NB4 (cell line): Measurements from ENCODE around the gene CCK.

Experiments
- DNase-seq: peaks from one replicate; pipeline ENCODE4 v3.0.0; 2010; ENCODE audit warnings: low read depth
- H3K4me3 ChIP-seq: one replicate; pipeline ENCODE4 v1.5.1; 2011; ENCODE audit warnings: mild to moderate bottlenecking, low read depth, low read length, moderate library complexity
- MYC ChIP-seq: IDR thresholded peaks from 2 replicates; pipeline ENCODE4 v1.6.1; 2011; ENCODE audit warnings: low read depth, low read length
- POLR2A ChIP-seq: IDR thresholded peaks from 2 replicates; pipeline ENCODE4 v1.6.1; 2011; ENCODE audit warnings: mild to moderate bottlenecking; ENCODE audit not compliant: insufficient read length; ENCODE audit errors: extremely low read depth
- TF ChIP-seq, protein P1 (sequence below): IDR thresholded peaks from 2 replicates; pipeline ENCODE4 v1.6.1; 2011; ENCODE audit warnings: low read depth, low read length
- TF ChIP-seq, protein P2 (sequence below): IDR thresholded peaks from one replicate; pipeline ENCODE4 v1.5.1; 2012; ENCODE audit warnings: low read depth, low read length

The CCK gene

GRCh38 chr3:42235532-42235931 is 30.5 kb downstream of the CCK start:
- TF ChIP-seq POLR2A (no peak), MYC (no peak)
- TF ChIP-seq, protein P1, sequence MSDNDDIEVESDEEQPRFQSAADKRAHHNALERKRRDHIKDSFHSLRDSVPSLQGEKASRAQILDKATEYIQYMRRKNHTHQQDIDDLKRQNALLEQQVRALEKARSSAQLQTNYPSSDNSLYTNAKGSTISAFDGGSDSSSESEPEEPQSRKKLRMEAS: no peak
- TF ChIP-seq, protein P2, sequence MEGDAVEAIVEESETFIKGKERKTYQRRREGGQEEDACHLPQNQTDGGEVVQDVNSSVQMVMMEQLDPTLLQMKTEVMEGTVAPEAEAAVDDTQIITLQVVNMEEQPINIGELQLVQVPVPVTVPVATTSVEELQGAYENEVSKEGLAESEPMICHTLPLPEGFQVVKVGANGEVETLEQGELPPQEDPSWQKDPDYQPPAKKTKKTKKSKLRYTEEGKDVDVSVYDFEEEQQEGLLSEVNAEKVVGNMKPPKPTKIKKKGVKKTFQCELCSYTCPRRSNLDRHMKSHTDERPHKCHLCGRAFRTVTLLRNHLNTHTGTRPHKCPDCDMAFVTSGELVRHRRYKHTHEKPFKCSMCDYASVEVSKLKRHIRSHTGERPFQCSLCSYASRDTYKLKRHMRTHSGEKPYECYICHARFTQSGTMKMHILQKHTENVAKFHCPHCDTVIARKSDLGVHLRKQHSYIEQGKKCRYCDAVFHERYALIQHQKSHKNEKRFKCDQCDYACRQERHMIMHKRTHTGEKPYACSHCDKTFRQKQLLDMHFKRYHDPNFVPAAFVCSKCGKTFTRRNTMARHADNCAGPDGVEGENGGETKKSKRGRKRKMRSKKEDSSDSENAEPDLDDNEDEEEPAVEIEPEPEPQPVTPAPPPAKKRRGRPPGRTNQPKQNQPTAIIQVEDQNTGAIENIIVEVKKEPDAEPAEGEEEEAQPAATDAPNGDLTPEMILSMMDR: no peak
- no peak for DNase-seq
- no peak overlapping the region for H3K4me3 ChIP-seq

DNA sequence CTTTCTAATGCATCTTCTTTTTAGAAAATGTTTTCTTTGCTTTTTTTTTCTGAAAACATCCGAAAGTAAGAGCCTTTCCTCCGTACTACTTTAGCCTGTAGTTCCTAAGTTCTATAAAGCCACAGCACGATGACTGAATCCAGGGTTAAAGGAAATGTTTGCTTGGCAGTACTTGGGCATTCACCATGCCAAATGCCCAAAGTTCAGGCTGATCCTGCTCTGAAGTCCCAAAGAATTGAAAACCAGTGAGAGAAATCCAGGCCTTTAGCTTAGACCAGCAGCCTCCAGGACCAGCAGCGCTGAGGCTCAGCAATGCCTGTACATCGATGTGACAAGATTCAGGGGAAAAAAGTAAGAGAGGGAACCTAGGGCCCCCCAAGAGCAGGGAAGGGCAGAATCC is 35.1 kb downstream of the CCK start:
- TF ChIP-seq, protein P2: no peak
- TF ChIP-seq POLR2A: no peak
- no peak for DNase-seq
- no peak overlapping the region for H3K4me3 ChIP-seq

DNA sequence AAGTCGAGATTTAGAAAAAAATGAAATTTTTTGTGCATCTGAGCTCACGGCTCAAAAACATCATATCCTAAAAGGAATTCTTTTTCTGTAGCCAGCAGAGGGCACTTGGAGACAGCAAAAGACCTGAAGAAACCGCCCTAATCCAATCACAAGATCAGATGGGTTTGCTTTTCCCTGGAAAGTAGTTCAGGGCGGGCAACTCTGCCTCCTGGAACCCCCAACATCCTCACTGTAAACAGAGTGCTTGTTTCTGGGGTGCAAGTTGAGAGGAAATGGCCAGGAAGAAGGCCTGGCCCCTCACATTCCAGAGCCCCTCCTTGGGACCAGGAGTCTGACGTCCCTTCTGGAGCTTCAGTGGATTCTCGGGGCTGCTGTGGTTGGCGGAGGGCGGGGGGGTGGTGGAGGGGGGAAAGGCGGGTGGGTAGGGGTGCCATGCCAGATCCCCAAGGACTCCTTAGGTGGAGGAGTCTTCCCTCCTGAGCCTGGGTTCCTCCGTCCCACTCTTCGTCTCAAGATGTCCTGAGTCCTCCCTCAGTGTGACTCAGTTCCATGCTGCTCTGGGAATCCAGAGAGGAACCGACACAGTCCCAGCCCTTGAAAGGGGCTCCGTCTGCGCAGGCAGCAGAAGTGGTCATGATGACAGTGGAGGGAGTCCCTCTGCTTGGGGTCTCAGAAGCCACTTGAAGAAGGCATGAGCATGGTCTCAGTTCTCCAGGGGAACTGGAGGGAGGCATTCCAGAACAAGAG is 35.9 kb downstream of the CCK start:
- no peak for TF ChIP-seq POLR2A
- TF ChIP-seq, protein P2: peak; percentile 27
- peak; percentile 44 for DNase-seq
- no peak overlapping the region for H3K4me3 ChIP-seq

DNA sequence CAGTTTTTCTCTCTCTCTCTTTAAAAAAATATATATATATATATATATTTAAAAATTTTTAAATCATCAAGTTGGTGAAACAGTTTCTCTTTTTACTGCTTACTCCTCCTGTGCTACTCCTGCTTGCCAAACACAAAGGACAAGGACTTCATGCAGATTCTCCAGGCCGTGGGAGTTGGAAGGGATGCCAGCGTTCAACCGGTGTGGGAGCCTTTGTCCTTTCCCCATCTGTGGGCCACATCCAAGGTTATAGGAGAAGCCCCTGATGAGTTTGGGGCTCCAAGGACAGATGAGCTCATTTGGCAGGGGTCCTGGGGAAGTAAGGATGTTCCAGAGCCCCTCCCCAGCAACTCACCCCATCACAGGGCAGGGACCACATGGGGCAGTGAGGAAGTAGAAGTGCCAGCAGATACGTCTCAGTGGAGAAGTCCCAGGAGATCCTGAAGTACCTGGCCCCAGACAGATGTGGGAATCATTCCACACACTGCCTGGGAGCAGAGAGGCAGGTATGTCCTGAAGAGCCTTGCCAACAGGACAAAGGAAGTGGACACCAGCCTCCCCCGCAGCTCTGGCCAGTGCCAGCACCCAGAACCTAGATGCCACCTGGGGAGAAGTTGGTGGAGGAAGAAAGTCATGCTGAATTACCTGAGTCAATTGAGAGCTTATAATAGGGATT is 36.6 kb downstream of the CCK start:
- no peak for DNase-seq
- no peak overlapping the region for H3K4me3 ChIP-seq
- TF ChIP-seq, protein P2: no peak
- TF ChIP-seq, protein P1: no peak
- TF ChIP-seq POLR2A (no peak), MYC (no peak)

- H3K4me3 ChIP-seq: no peak overlapping the region
- TF ChIP-seq, protein P2: peak; percentile 10
- TF ChIP-seq POLR2A (no peak), MYC (no peak)
- TF ChIP-seq, protein P1: no peak
- DNase-seq: peak; percentile 26
These were observed 37.2 kb downstream of the CCK start for GRCh38 chr3:42228796-42229195.
